ENCODE data around the gene IQGAP2.

GRCh38 chr5:76674330-76675066, 271.4 kb downstream of the IQGAP2 start:
- TF ChIP-seq CTCF (conservative IDR thresholded peaks at IDR 0.05; ENCODE audit: low read depth, low read length) (no peak), EZH2 (IDR thresholded peaks at IDR 0.05; ENCODE audit: low read length, unreplicated experiment) (no peak), EZH2phosphoT487 (IDR thresholded peaks at IDR 0.05; ENCODE audit: borderline replicate concordance, low read length) (no peak)

Data from PC-3 (cell line).